HEK293 (cell line): Measurements from ENCODE around the gene GGA3.
A peak's percentile ranks its signal among the peaks of the same experiment; 100 is the strongest.

Source experiments
- CTCF ChIA-PET: fragments of 350-600 bp; formaldehyde crosslinking; extraction: SDS; loops from one replicate; lab custom pipeline; 2021; ENCODE audit warnings: antibody characterized with exemption; lab: Yijun Ruan, JAX
- POLR2A ChIA-PET: fragments of 300-600 bp; formaldehyde crosslinking; extraction: SDS; loops from one replicate; lab custom pipeline; 2020; ENCODE audit warnings: antibody characterized with exemption, inconsistent platforms; lab: Yijun Ruan, JAX
- H3K27ac ChIP-seq: fragments of 200-500 bp; sonication (Bioruptor generic); 2 replicates; pipeline ENCODE4 v1.5.1; 2014; ENCODE audit warnings: low read depth, low read length, control low read depth, inconsistent platforms; ENCODE audit errors: extremely low read depth
- H3K36me3 ChIP-seq, 2 experiments: fragments of 200-500 bp in 1 of 2; sonication (Bioruptor generic) in 1 of 2; 1 replicate in 1 of 2; 2 replicates in 1 of 2; pipeline ENCODE4 v1.5.1; 2014 to 2017; ENCODE audit warnings: inconsistent platforms in 2 of 2, low read length in 2 of 2; ENCODE audit not compliant: control insufficient read depth in 2 of 2, insufficient read depth in 1 of 2
- H3K4me1 ChIP-seq: fragments of 200-500 bp; sonication (Bioruptor generic); 2 replicates; pipeline ENCODE4 v1.5.1; 2014; ENCODE audit warnings: mild to moderate bottlenecking, low read length, inconsistent platforms; ENCODE audit not compliant: control insufficient read depth, insufficient read depth
- H3K4me3 ChIP-seq: 2 replicates; pipeline ENCODE4 v1.5.1; 2011; ENCODE audit warnings: low read depth, mild to moderate bottlenecking, control low read depth, low read length, moderate library complexity
- H3K9me3 ChIP-seq: fragments of 200-500 bp; sonication (Bioruptor generic); 2 replicates; pipeline ENCODE4 v1.5.1; 2014; ENCODE audit warnings: low read depth, low read length, inconsistent platforms; ENCODE audit not compliant: control insufficient read depth, insufficient read depth
- CTCF ChIP-seq: fragments of 450-650 bp; formaldehyde crosslinking; IDR thresholded peaks from 2 replicates; pipeline ENCODE4 v1.5.1; 2016; ENCODE audit warnings: missing biosample characterization, missing genetic modification characterization
- EGR2 ChIP-seq: fragments of 450-650 bp; formaldehyde crosslinking; IDR thresholded peaks from 2 replicates; pipeline ENCODE4 v1.5.1; 2016; ENCODE audit warnings: low read depth, missing biosample characterization, missing genetic modification characterization
- HIC1 ChIP-seq: fragments of 450-650 bp; formaldehyde crosslinking; IDR thresholded peaks from 2 replicates; pipeline ENCODE4 v1.5.1; 2016; ENCODE audit warnings: missing biosample characterization, missing genetic modification characterization
- HOXA7 ChIP-seq: sonication (generic); formaldehyde crosslinking; IDR thresholded peaks from 2 replicates; pipeline ENCODE4 v1.8.1; 2022; ENCODE audit warnings: missing genetic modification reagents, borderline replicate concordance
- PRDM10 ChIP-seq: fragments of 450-650 bp; formaldehyde crosslinking; IDR thresholded peaks from 2 replicates; pipeline ENCODE4 v1.5.1; 2016; ENCODE audit warnings: missing biosample characterization, missing genetic modification characterization
- SP2 ChIP-seq: fragments of 450-650 bp; formaldehyde crosslinking; IDR thresholded peaks from 2 replicates; pipeline ENCODE4 v1.5.1; 2016; ENCODE audit warnings: missing biosample characterization, missing genetic modification characterization
- SP3 ChIP-seq: fragments of 450-650 bp; formaldehyde crosslinking; IDR thresholded peaks from 2 replicates; pipeline ENCODE4 v1.5.1; 2016; ENCODE audit warnings: missing biosample characterization, missing genetic modification characterization
- WT1 ChIP-seq: fragments of 450-650 bp; formaldehyde crosslinking; IDR thresholded peaks from 2 replicates; pipeline ENCODE4 v1.5.1; 2016; ENCODE audit warnings: missing biosample characterization, missing genetic modification characterization
- ZFHX2 ChIP-seq: fragments of 450-650 bp; formaldehyde crosslinking; conservative IDR thresholded peaks from 2 replicates; pipeline ENCODE4 v1.5.1; 2016; ENCODE audit warnings: missing biosample characterization, missing genetic modification characterization
- ZFP41 ChIP-seq: fragments of 450-650 bp; formaldehyde crosslinking; IDR thresholded peaks from 2 replicates; pipeline ENCODE4 v1.5.1; 2016; ENCODE audit warnings: missing biosample characterization, missing genetic modification characterization, borderline replicate concordance
- ZNF114 ChIP-seq: fragments of 450-650 bp; formaldehyde crosslinking; IDR thresholded peaks from 2 replicates; pipeline ENCODE4 v1.5.0; 2017; ENCODE audit warnings: missing biosample characterization, missing genetic modification characterization
- ZNF140 ChIP-seq: fragments of 450-650 bp; formaldehyde crosslinking; IDR thresholded peaks from 2 replicates; pipeline ENCODE4 v1.5.1; 2016; ENCODE audit warnings: missing biosample characterization, missing genetic modification characterization
- ZNF211 ChIP-seq: fragments of 450-650 bp; formaldehyde crosslinking; IDR thresholded peaks from 2 replicates; pipeline ENCODE4 v1.5.1; 2016; ENCODE audit warnings: low read depth, missing biosample characterization, missing genetic modification characterization
- ZNF324 ChIP-seq: fragments of 450-650 bp; formaldehyde crosslinking; IDR thresholded peaks from 2 replicates; pipeline ENCODE4 v1.5.1; 2016; ENCODE audit warnings: missing biosample characterization, missing genetic modification characterization
- ZNF335 ChIP-seq: fragments of 450-650 bp; formaldehyde crosslinking; conservative IDR thresholded peaks from 2 replicates; pipeline ENCODE4 v1.5.1; 2016; ENCODE audit warnings: missing biosample characterization, missing genetic modification characterization
- ZNF404 ChIP-seq: fragments of 450-650 bp; formaldehyde crosslinking; IDR thresholded peaks from 2 replicates; pipeline ENCODE4 v1.5.1; 2017; ENCODE audit warnings: missing biosample characterization, missing genetic modification characterization
- ZNF426 ChIP-seq: fragments of 450-650 bp; formaldehyde crosslinking; IDR thresholded peaks from 2 replicates; pipeline ENCODE4 v1.5.1; 2017; ENCODE audit warnings: missing biosample characterization, missing genetic modification characterization, mild to moderate bottlenecking, inconsistent platforms, moderate library complexity
- ZNF449 ChIP-seq: fragments of 450-650 bp; formaldehyde crosslinking; IDR thresholded peaks from 2 replicates; pipeline ENCODE4 v1.5.1; 2017; ENCODE audit warnings: missing biosample characterization, mild to moderate bottlenecking, missing genetic modification characterization, moderate library complexity
- ZNF530 ChIP-seq: fragments of 450-650 bp; formaldehyde crosslinking; IDR thresholded peaks from 2 replicates; pipeline ENCODE4 v1.5.1; 2016; ENCODE audit warnings: low read depth, missing biosample characterization, missing genetic modification characterization
- ZNF660 ChIP-seq: fragments of 450-650 bp; IDR thresholded peaks from 2 replicates; pipeline ENCODE4 v1.5.1; 2018; ENCODE audit warnings: missing biosample characterization, mild to moderate bottlenecking, missing genetic modification characterization
- ZNF837 ChIP-seq: fragments of 450-650 bp; formaldehyde crosslinking; IDR thresholded peaks from 2 replicates; pipeline ENCODE4 v1.5.1; 2016; ENCODE audit warnings: missing biosample characterization, missing genetic modification characterization
- ZSCAN18 ChIP-seq: fragments of 450-650 bp; formaldehyde crosslinking; IDR thresholded peaks from 2 replicates; pipeline ENCODE4 v1.5.1; 2016; ENCODE audit warnings: missing biosample characterization, missing genetic modification characterization

The GGA3 gene

GRCh38 chr17:75271955-75272847 lies 10.8 kb upstream of the GGA3 start:
- H3K4me3 ChIP-seq = peak overlapping the region; percentile 78
- peaks cover 8% of the 10 kb centered on the region; the same call in 1 of the 2 replicates for H3K4me1 ChIP-seq
- no peaks in the 10 kb centered on the region for H3K9me3 ChIP-seq
- ChIA-PET POLR2A (interaction anchor here (0.6 to 6.6 kb wide), 9 partner anchors 11 to 399 kb away, joined by 3 to 111 read pairs (median 13); partner anchors contain the start of genes FDXR, GGA3, GRB2 and MRPS7), CTCF (interaction anchor here (0.6 to 5.1 kb wide), 14 partner anchors 9 to 254 kb away, joined by 3 to 61 read pairs (median 5); partner anchors contain the start of genes GGA3, MRPS7 and SLC25A19)
- TF ChIP-seq ZNF449 (tag by site-specific recombination) (no peak), ZNF660 (tag by site-specific recombination) (no peak), ZNF324 (tag by site-specific recombination) (no peak), ZNF404 (no peak), SP2 (tag by site-specific recombination) (peak; percentile 45), ZFHX2 (peak; percentile 62; the same call in 1 of the 2 replicates), HOXA7 (CRISPR knock-in tag) (no peak), ZNF211 (tag by site-specific recombination) (no peak), PRDM10 (tag by site-specific recombination) (no peak), ZNF140 (tag by site-specific recombination) (no peak), ZNF114 (tag by site-specific recombination) (no peak), ZNF837 (tag by site-specific recombination) (0 out of 2 replicates have a peak, but pooled peaks have one; percentile 10), SP3 (tag by site-specific recombination) (peak; percentile 48; the same call in 1 of the 2 replicates), ZNF530 (no peak), ZFP41 (tag by site-specific recombination) (no peak), CTCF (tag by site-specific recombination) (peak; percentile 38; the same call in 1 of the 2 replicates), ZSCAN18 (no peak), HIC1 (tag by site-specific recombination) (peak; percentile 84), EGR2 (0 out of 2 replicates have a peak, but pooled peaks have one; percentile 5), ZNF426 (tag by site-specific recombination) (no peak), ZNF335 (peak; percentile 96), WT1 (tag by site-specific recombination) (0 out of 2 replicates have a peak, but pooled peaks have one; percentile 0)
- peak overlapping the region; percentile 94; the same call in 1 of the 2 replicates for H3K27ac ChIP-seq
- H3K36me3 ChIP-seq = peaks cover 5 to 39% of the 10 kb centered on the region in 2 experiments; a peak in 2 of 3 replicates
